Karpas-422 (cell line): ENCODE results near the gene BEGAIN. TPM values are rescaled to one million over a fixed set of nuclear protein-coding genes. Genes with fewer than 3 reads are reported as not detected.

Source experiments
- DNase-seq: peaks from one replicate; pipeline ENCODE4 v3.0.0-alpha.2; 2015
- H2AFZ ChIP-seq: fragments of 200-600 bp; sonication (generic); 2 replicates; pipeline ENCODE4 v1.6.1; 2014; ENCODE audit warnings: antibody characterized with exemption, low read length, mixed read lengths
- H3K27ac ChIP-seq: fragments of 200-600 bp; sonication (generic); 2 replicates; pipeline ENCODE4 v1.5.1; 2014; ENCODE audit warnings: mild to moderate bottlenecking, low read length, moderate library complexity
- H3K27me3 ChIP-seq: fragments of 200-600 bp; sonication (generic); 2 replicates; pipeline ENCODE4 v1.6.1; 2014; ENCODE audit warnings: low read length, mixed read lengths
- H3K36me3 ChIP-seq: fragments of 200-600 bp; sonication (generic); 2 replicates; pipeline ENCODE4 v1.6.1; 2014; ENCODE audit warnings: low read length, mixed read lengths; ENCODE audit not compliant: insufficient read depth
- H3K4me1 ChIP-seq: fragments of 200-600 bp; sonication (generic); 2 replicates; pipeline ENCODE4 v1.6.1; 2014; ENCODE audit warnings: mild to moderate bottlenecking, low read length, mixed read lengths
- H3K4me2 ChIP-seq: fragments of 200-600 bp; sonication (generic); 2 replicates; pipeline ENCODE4 v1.6.1; 2014; ENCODE audit warnings: low read length, low read depth, mild to moderate bottlenecking; ENCODE audit not compliant: poor library complexity, severe bottlenecking
- H3K4me3 ChIP-seq: fragments of 200-600 bp; sonication (generic); 2 replicates; pipeline ENCODE4 v1.5.1; 2014; ENCODE audit warnings: mild to moderate bottlenecking, antibody characterized with exemption, low read length, mixed read lengths
- H3K79me2 ChIP-seq: fragments of 200-600 bp; sonication (generic); 2 replicates; pipeline ENCODE4 v1.6.1; 2014; ENCODE audit warnings: mild to moderate bottlenecking, low read length, mixed read lengths
- H3K9ac ChIP-seq: fragments of 200-600 bp; sonication (generic); 2 replicates; pipeline ENCODE4 v1.6.0; 2014; ENCODE audit warnings: low read length
- H3K9me2 ChIP-seq: fragments of 200-600 bp; sonication (generic), shearing (Covaris generic); replicated peaks from 2 replicates; pipeline ENCODE4 v1.6.0; 2014; ENCODE audit warnings: mild to moderate bottlenecking, low read length, moderate library complexity; ENCODE audit not compliant: insufficient read depth
- H3K9me3 ChIP-seq: fragments of 300-700, 200-600 bp; sonication (generic); 2 replicates; pipeline ENCODE4 v1.6.1; 2014; ENCODE audit warnings: low read length, mixed read lengths
- H4K20me1 ChIP-seq: fragments of 200-600 bp; sonication (generic); 2 replicates; pipeline ENCODE4 v1.6.1; 2014; ENCODE audit warnings: mild to moderate bottlenecking, antibody characterized with exemption, low read length, low read depth; ENCODE audit not compliant: insufficient read depth
- total RNA-seq: library from RNA; depleted of rRNA; stranded (reverse); fragments of >200 nt; shearing (Covaris generic); gene quantifications from 2 replicates; pipeline ENCODE4 v1.2.3, GENCODE V29; 2014; ENCODE audit warnings: low replicate concordance

BEGAIN gene
- total RNA-seq, 1 experiment from 2014 or later, result not detected

DNA sequence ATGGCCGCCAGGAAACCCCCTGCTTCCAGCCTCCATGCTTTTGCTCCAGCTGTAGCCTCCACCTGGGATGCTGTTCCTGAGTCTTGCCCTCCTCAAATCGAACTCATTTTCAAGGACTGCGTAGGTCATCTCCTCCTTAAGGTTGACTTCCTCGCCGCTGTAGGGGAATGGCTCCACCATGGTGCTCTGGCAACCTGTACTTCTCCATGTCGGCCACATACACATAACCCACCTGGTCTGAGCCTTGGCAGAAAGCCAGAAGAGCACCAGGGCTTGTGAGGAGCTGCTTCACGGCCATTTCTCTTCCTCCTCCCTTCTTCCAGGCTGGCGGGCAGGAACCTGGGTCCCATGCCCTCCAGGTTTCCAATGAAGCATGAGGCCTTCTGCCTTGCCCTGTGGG lies 36.7 kb upstream of the BEGAIN start:
- H3K79me2 ChIP-seq, result no peaks in the 10 kb centered on the region
- no peak overlapping the region for H3K9ac ChIP-seq
- H3K9me3 ChIP-seq, result no peaks in the 10 kb centered on the region
- H3K9me2 ChIP-seq, result no peaks in the 10 kb centered on the region
- H2AFZ ChIP-seq, result no peak overlapping the region
- DNase-seq, result no peak
- H3K27ac ChIP-seq, result no peak overlapping the region
- no peaks in the 10 kb centered on the region for H4K20me1 ChIP-seq
- no peaks in the 10 kb centered on the region for H3K36me3 ChIP-seq
- no peak overlapping the region for H3K4me3 ChIP-seq
- no peaks in the 10 kb centered on the region for H3K4me1 ChIP-seq
- no peaks in the 10 kb centered on the region for H3K27me3 ChIP-seq
- no peak overlapping the region for H3K4me2 ChIP-seq

DNA sequence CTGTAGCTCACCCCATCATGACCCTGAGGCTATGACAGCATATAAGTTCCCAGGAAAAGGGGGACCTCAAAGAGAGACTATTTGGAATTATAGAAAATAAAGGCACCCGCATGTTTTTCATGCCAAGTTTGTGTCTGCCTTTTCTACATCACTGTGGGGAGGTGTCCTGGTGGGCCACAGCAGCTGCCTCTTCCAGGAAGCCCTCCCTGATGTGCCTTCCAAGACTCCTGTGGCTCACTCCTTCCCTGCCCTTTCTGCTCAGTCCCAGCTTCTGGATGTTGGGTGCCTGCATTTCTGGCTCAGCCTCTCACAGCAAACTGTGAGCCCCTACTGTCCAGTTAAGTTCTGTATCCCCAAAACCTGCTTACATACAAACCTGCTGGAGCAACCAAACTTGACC lies 36.3 kb upstream of the BEGAIN start:
- no peak overlapping the region for H3K4me3 ChIP-seq
- no peak overlapping the region for H3K27ac ChIP-seq
- H2AFZ ChIP-seq, result no peak overlapping the region
- no peaks in the 10 kb centered on the region for H3K9me2 ChIP-seq
- no peaks in the 10 kb centered on the region for H3K79me2 ChIP-seq
- no peak overlapping the region for H3K9ac ChIP-seq
- H3K27me3 ChIP-seq, result no peaks in the 10 kb centered on the region
- H3K4me1 ChIP-seq, result no peaks in the 10 kb centered on the region
- no peak for DNase-seq
- no peak overlapping the region for H3K4me2 ChIP-seq
- no peaks in the 10 kb centered on the region for H3K9me3 ChIP-seq
- no peaks in the 10 kb centered on the region for H4K20me1 ChIP-seq
- no peaks in the 10 kb centered on the region for H3K36me3 ChIP-seq

DNA sequence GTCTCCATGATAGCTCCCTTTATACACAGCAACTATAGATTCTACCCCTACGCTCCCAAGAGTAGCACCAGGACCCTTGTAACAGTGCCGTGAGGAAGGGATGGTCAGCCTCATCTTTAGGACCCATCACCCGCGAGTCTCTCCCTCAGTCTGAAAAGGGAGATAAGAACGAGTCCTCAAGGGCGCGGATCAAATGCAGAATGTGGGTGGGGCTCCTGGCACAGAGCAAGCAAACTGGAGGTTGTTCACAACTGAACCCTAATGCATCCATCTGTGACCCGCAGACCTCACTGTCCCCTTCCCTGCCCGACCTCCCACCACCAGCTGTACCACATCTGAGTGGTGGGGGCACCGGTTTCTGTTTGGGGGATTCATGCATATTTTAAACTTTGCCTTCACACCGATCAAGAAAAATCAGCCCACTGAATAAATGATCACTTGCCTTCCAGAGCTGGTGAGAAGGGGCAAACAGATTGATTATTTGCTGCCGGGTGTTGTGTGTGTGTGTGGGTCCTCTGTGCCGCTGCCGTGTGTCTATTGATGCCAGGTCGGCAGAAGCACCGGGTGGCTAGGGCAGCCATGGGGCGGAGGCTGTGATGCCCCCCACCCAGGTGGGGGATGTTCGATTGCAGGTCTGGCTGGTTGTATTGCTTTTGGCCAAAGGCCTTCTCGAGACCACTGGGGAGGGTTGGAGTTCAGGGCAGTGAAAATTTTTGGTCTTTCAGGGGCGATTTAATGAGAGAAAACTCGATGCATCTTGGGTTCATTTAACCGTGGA lies 35.7 kb upstream of the BEGAIN start:
- Histone ChIP-seq H3K27ac (no peak overlapping the region), H3K4me1 (no peaks in the 10 kb centered on the region), H3K9me3 (no peaks in the 10 kb centered on the region), H4K20me1 (no peaks in the 10 kb centered on the region), H3K9me2 (no peaks in the 10 kb centered on the region), H3K36me3 (no peaks in the 10 kb centered on the region), H3K4me3 (no peak overlapping the region), H3K4me2 (no peak overlapping the region), H3K79me2 (no peaks in the 10 kb centered on the region), H3K9ac (no peak overlapping the region), H3K27me3 (no peaks in the 10 kb centered on the region), H2AFZ (no peak overlapping the region)
- DNase-seq, result no peak

DNA sequence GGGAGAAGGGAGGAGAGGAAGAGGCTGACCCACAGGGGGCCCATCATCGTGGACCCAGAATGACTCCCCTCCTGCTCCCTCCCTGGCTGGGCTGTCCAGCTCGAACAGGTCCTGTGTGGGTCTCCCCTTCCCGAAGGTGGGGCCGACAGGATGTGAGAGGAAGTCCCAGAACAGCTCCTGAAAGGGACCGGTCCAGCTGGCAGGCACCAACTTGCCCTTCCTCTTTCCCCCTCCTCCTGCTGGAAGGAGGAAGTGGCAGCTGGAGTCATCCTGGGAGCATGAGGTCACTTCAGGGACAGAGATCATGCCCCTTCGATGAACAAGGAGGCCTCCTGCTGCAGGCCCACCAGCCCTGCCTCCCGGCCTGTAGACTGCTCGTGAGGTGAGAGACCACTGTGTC lies 35.0 kb upstream of the BEGAIN start:
- no peaks in the 10 kb centered on the region for H4K20me1 ChIP-seq
- no peaks in the 10 kb centered on the region for H3K36me3 ChIP-seq
- no peak for DNase-seq
- H3K9ac ChIP-seq, result no peak overlapping the region
- no peak overlapping the region for H3K27ac ChIP-seq
- no peak overlapping the region for H3K4me2 ChIP-seq
- no peaks in the 10 kb centered on the region for H3K9me2 ChIP-seq
- no peaks in the 10 kb centered on the region for H3K4me1 ChIP-seq
- no peak overlapping the region for H2AFZ ChIP-seq
- no peak overlapping the region for H3K4me3 ChIP-seq
- no peaks in the 10 kb centered on the region for H3K27me3 ChIP-seq
- H3K9me3 ChIP-seq, result no peaks in the 10 kb centered on the region
- H3K79me2 ChIP-seq, result no peaks in the 10 kb centered on the region

DNA sequence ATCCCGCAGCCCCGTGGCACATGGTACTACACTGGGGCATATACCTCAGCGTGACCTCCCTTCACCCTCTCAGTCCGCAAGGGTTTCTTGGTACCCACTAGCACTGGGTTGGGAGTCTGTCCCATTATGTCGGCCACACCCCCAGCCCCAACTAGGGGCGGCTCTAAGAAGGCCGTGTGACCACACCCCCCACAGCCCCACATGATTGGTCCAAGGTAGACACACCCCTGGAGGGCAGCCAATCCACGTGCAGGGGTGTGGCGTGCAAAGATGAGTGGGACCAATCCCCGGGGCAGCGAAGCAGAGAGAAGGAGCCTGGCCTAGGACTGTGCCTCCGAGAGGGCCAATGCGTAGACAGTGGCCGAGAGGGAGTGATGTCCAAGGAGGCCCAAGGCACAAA lies 34.6 kb upstream of the BEGAIN start:
- Histone ChIP-seq H3K9me3 (no peaks in the 10 kb centered on the region), H3K27me3 (no peaks in the 10 kb centered on the region), H2AFZ (no peak overlapping the region), H3K9ac (no peak overlapping the region), H3K9me2 (no peaks in the 10 kb centered on the region), H3K79me2 (no peaks in the 10 kb centered on the region), H4K20me1 (no peaks in the 10 kb centered on the region), H3K4me3 (no peak overlapping the region), H3K36me3 (no peaks in the 10 kb centered on the region), H3K4me2 (no peak overlapping the region), H3K27ac (no peak overlapping the region), H3K4me1 (no peaks in the 10 kb centered on the region)
- peak; percentile 74 for DNase-seq

DNA sequence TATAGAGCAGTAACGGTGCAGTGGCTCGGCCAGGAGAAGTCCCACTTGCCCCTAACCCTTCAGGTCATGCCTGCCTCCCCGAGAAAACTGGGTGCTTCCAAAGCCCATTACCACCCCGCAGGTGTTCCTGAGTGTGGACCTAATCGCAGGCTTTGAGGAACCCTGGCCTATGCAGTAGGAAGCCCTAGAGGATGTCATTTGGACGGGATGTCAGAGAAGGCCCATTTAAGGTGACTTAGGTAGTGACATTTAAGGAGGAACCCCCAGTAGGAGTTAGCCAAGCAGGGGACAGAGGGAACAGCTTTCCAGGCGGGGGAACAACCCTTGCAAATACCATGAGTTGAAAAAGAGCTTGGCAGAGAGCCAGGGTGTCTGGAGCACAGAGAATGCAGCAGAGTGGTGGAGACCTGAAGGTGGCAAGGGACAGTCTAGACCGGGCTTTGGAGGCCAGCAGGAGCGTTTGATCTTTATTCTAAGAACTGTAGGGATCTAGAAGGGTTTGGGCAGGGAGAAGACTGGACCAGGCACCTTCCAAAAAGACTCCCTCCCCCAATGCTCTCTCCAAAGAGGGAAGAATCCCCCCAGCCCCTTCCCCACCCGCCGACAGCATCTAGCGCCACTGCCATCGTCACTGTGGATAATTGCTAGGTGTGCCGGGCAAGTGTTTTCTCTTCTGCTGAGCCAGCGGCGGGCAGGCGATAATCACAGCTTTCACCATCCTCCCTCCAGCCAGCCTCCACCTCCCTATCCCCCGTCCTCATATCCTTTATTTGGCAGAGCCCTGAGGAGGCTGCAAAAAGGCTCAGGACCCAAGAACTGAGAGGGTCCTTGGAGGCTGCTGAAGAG lies 33.3 kb upstream of the BEGAIN start:
- H3K9me2 ChIP-seq, result no peaks in the 10 kb centered on the region
- no peak overlapping the region for H3K27ac ChIP-seq
- no peak overlapping the region for H3K4me3 ChIP-seq
- H3K9ac ChIP-seq, result no peak overlapping the region
- H4K20me1 ChIP-seq, result no peaks in the 10 kb centered on the region
- no peak overlapping the region for H2AFZ ChIP-seq
- no peaks in the 10 kb centered on the region for H3K4me1 ChIP-seq
- H3K79me2 ChIP-seq, result no peaks in the 10 kb centered on the region
- no peaks in the 10 kb centered on the region for H3K27me3 ChIP-seq
- no peaks in the 10 kb centered on the region for H3K36me3 ChIP-seq
- H3K9me3 ChIP-seq, result no peaks in the 10 kb centered on the region
- H3K4me2 ChIP-seq, result no peak overlapping the region
- DNase-seq, result no peak

DNA sequence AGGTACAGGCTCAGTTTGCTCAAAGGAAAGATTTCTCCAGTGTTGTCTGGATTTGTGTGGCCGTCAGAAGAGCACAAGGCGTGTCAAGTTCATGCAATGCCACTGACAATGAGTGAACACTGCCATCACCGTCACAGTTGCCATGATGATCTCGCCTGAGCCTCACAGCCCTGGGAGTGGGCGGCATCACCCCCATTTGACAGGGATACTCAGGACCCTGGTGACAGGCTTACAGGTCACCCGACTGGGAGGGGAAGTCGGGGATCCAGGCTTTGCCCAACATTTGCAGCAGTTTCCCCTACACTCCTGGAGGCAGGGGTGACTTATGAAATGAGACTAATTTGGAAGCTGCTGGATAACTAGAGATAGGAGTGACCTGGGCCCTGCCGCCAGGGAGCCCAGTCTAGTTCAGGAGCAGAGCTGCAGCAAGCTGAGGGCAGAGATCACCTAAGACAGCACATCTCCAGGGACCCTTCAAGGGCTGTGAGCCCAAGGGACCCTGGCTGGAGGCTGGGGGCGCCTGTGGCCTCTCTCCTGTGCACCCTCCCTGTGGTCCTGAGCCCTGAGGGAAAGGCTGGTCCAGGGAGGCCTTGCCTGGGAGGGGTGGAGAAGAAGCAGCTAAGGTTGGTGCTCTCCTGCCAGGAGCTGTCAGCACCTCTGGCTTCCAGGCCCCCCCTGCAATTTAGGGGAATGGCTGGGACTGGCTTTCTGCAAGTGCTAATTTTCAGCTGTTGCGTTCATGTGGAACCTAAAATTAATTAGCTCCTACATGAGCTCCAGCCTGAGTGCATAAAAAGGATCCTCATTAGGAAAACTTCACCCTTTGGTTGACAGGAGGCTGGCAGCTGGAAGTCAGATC lies 32.4 kb upstream of the BEGAIN start:
- H3K79me2 ChIP-seq, result no peaks in the 10 kb centered on the region
- no peaks in the 10 kb centered on the region for H3K27me3 ChIP-seq
- H3K9me3 ChIP-seq, result no peaks in the 10 kb centered on the region
- H3K4me2 ChIP-seq, result no peak overlapping the region
- DNase-seq, result no peak
- no peak overlapping the region for H3K9ac ChIP-seq
- H3K27ac ChIP-seq, result no peak overlapping the region
- no peak overlapping the region for H2AFZ ChIP-seq
- no peaks in the 10 kb centered on the region for H3K36me3 ChIP-seq
- no peaks in the 10 kb centered on the region for H4K20me1 ChIP-seq
- no peak overlapping the region for H3K4me3 ChIP-seq
- no peaks in the 10 kb centered on the region for H3K9me2 ChIP-seq
- no peaks in the 10 kb centered on the region for H3K4me1 ChIP-seq
